IMR-90 (cell line): ENCODE data around the gene PTGDS. TPM values are rescaled to one million over a fixed set of nuclear protein-coding genes. Genes with fewer than 3 reads are reported as not detected.

Source experiments
- ATAC-seq: fragments of 200-7000 bp; cut with Tn5 transposase; 2 replicates; pipeline ENCODE4 v1.9.1; 2020; ENCODE audit warnings: low read depth, mild to moderate bottlenecking, moderate library complexity
- BruUV-seq: library from RNA; stranded (reverse); fragments of 400-500 nt; replicated peaks from 2 replicates; lab custom pipeline; 2021; lab: Mats Ljungman, UMichigan
- CTCF ChIA-PET: fragments of 300-600 bp; formaldehyde crosslinking; extraction: SDS; loops from one replicate; lab custom pipeline; 2021; ENCODE audit warnings: antibody characterized with exemption; lab: Yijun Ruan, JAX
- POLR2A ChIA-PET: fragments of 300-600 bp; sonication (Branson Sonifier 250); formaldehyde crosslinking; loops from one replicate; lab custom pipeline; 2022; ENCODE audit warnings: antibody characterized with exemption; ENCODE audit not compliant: unreplicated experiment; lab: Charles Lee
- DNase-seq: peaks from one replicate; pipeline ENCODE4 v3.0.0; 2013
- H2AFZ ChIP-seq: replicated peaks from 2 replicates; pipeline ENCODE3; 2013; ENCODE audit warnings: low read length, mild to moderate bottlenecking; ENCODE audit not compliant: poor library complexity
- H2AK5ac ChIP-seq: 2 replicates; pipeline ENCODE4 v1.6.1; 2013; ENCODE audit warnings: low read depth, low read length, inconsistent platforms
- H2AK9ac ChIP-seq: replicated peaks from 2 replicates; pipeline ENCODE3; 2013; ENCODE audit warnings: mild to moderate bottlenecking, low read depth, low read length, moderate library complexity; ENCODE audit not compliant: poor library complexity
- H2BK120ac ChIP-seq: 2 replicates; pipeline ENCODE4 v1.6.1; 2013; ENCODE audit warnings: low read depth, low read length, inconsistent platforms
- H2BK15ac ChIP-seq: 3 replicates; pipeline ENCODE4 v1.6.1; 2013; ENCODE audit warnings: low read depth, low read length, inconsistent platforms
- H2BK20ac ChIP-seq: 2 replicates; pipeline ENCODE4 v1.6.1; 2013; ENCODE audit warnings: low read depth, mild to moderate bottlenecking, inconsistent platforms, low read length, moderate library complexity
- H2BK5ac ChIP-seq: 2 replicates; pipeline ENCODE4 v1.6.1; 2013; ENCODE audit warnings: mild to moderate bottlenecking, low read depth, low read length, inconsistent platforms; ENCODE audit not compliant: poor library complexity, severe bottlenecking
- H3K14ac ChIP-seq: replicated peaks from 2 replicates; pipeline ENCODE4 v1.6.1; 2013; ENCODE audit warnings: low read depth, low read length, inconsistent platforms
- H3K18ac ChIP-seq: 2 replicates; pipeline ENCODE4 v1.6.1; 2013; ENCODE audit warnings: low read depth, low read length, control low read depth
- H3K23ac ChIP-seq: 2 replicates; pipeline ENCODE4 v1.6.1; 2013; ENCODE audit warnings: low read depth, low read length, inconsistent platforms
- H3K27ac ChIP-seq: 2 replicates; pipeline ENCODE4 v1.5.1; 2013; ENCODE audit warnings: mild to moderate bottlenecking, control low read depth, low read length; ENCODE audit not compliant: insufficient read depth
- H3K27me3 ChIP-seq: 2 replicates; pipeline ENCODE4 v1.6.1; 2013; ENCODE audit warnings: low read length; ENCODE audit not compliant: control insufficient read depth, insufficient read depth
- H3K36me3 ChIP-seq: 2 replicates; pipeline ENCODE4 v1.6.1; 2013; ENCODE audit warnings: low read length, mixed read lengths; ENCODE audit not compliant: control insufficient read depth, insufficient read depth
- H3K4ac ChIP-seq: 2 replicates; pipeline ENCODE4 v1.6.1; 2013; ENCODE audit warnings: low read depth, low read length, inconsistent platforms
- H3K4me1 ChIP-seq: 2 replicates; pipeline ENCODE4 v1.6.1; 2013; ENCODE audit warnings: low read length, mixed read lengths; ENCODE audit not compliant: control insufficient read depth, insufficient read depth
- H3K4me2 ChIP-seq: 2 replicates; pipeline ENCODE4 v1.6.1; 2013; ENCODE audit warnings: low read depth, mild to moderate bottlenecking, control low read depth, low read length, moderate library complexity
- H3K4me3 ChIP-seq: 2 replicates; pipeline ENCODE4 v1.5.1; 2013; ENCODE audit warnings: low read depth, mild to moderate bottlenecking, control low read depth, low read length, moderate library complexity; ENCODE audit not compliant: insufficient read depth
- H3K56ac ChIP-seq: 2 replicates; pipeline ENCODE4 v1.6.1; 2013; ENCODE audit warnings: low read length, inconsistent platforms; ENCODE audit not compliant: insufficient read depth; ENCODE audit errors: extremely low read depth
- H3K79me1 ChIP-seq, 2 experiments: 2 replicates each; pipeline ENCODE4 v1.6.1; 2013; ENCODE audit warnings: low read length in 2 of 2, inconsistent platforms in 1 of 2, low read depth in 1 of 2
- H3K9ac ChIP-seq: 2 replicates; pipeline ENCODE4 v1.6.1; 2013; ENCODE audit warnings: low read depth, low read length, control low read depth
- H3K9me1 ChIP-seq: 2 replicates; pipeline ENCODE4 v1.6.1; 2013; ENCODE audit warnings: low read length, inconsistent platforms; ENCODE audit not compliant: insufficient read depth
- H3K9me3 ChIP-seq: 2 replicates; pipeline ENCODE4 v1.6.1; 2013; ENCODE audit warnings: low read length; ENCODE audit not compliant: control insufficient read depth, insufficient read depth
- H4K20me1 ChIP-seq: 2 replicates; pipeline ENCODE4 v1.6.1; 2013; ENCODE audit warnings: low read length, inconsistent platforms; ENCODE audit not compliant: insufficient read depth
- H4K5ac ChIP-seq: 2 replicates; pipeline ENCODE4 v1.6.1; 2013; ENCODE audit warnings: mild to moderate bottlenecking, low read depth, low read length, control low read depth
- H4K8ac ChIP-seq, 2 experiments: 2 replicates each; pipeline ENCODE4 v1.6.1; 2013; ENCODE audit warnings: low read depth in 2 of 2, low read length in 2 of 2, control low read depth in 1 of 2, inconsistent platforms in 1 of 2
- H4K91ac ChIP-seq: 2 replicates; pipeline ENCODE4 v1.6.1; 2013; ENCODE audit warnings: low read depth, low read length, inconsistent platforms; ENCODE audit not compliant: insufficient read depth
- CEBPB ChIP-seq: IDR thresholded peaks from 2 replicates; pipeline ENCODE4 v1.6.1; 2012; ENCODE audit warnings: low read depth, low read length, improper control_type of control experiment
- POLR2A ChIP-seq: IDR thresholded peaks from 2 replicates; pipeline ENCODE4 v1.6.1; 2012; ENCODE audit warnings: mild to moderate bottlenecking, low read depth, low read length
- RFX5 ChIP-seq: IDR thresholded peaks from 2 replicates; pipeline ENCODE4 v1.8.0; 2012; ENCODE audit warnings: low read depth, mild to moderate bottlenecking, low read length, moderate library complexity
- WGBS, 2 experiments: methylation state at CpG; one replicate each; pipeline versions ENCODE4 v1.1.5 to v1.1.7; 2013; ENCODE audit warnings: missing lambda C conversion rate in 2 of 2; ENCODE audit not compliant: insufficient read length in 1 of 2; ENCODE audit errors: extremely low coverage in 2 of 2; 5-methylcytosine and 5-hydroxymethylcytosine counted together
- dilution Hi-C: fragments of 300-500 bp; cut with HindIII; formaldehyde crosslinking; loops from one replicate; pipeline ENCODE4 v1.14.3; 2018; ENCODE audit warnings: low sequenced_read_pairs; ENCODE audit not compliant: unreplicated experiment
- in situ Hi-C: fragments of 300-500 bp; cut with MboI; formaldehyde crosslinking; loops from 3 replicates; pipeline ENCODE4 v1.14.3; 2019; ENCODE audit warnings: low sequenced_read_pairs, inconsistent platforms, mixed read lengths
- intact Hi-C: fragments of 100-400 bp; cut with micrococcal nuclease; formaldehyde crosslinking; loops from 2 replicates; pipeline ENCODE4 v1.10.0; 2022
- polyA plus RNA-seq, 3 experiments: library from polyadenylated mRNA; depleted of rRNA; stranded (reverse); fragments of >200 nt; gene quantifications; 2 replicates each; pipeline ENCODE4 v1.2.3, GENCODE V29; 2012; ENCODE audit warnings: low replicate concordance in 1 of 3
- total RNA-seq: library from RNA; depleted of rRNA; stranded (reverse); fragments of >200 nt; gene quantifications from 2 replicates; pipeline ENCODE4 v1.2.3, GENCODE V29; 2012

Gene PTGDS
- total and polyA plus RNA-seq, 2 of the 4 experiments (the other 2 are of a cell fraction): 1.2 TPM; not detected in 1

DNA sequence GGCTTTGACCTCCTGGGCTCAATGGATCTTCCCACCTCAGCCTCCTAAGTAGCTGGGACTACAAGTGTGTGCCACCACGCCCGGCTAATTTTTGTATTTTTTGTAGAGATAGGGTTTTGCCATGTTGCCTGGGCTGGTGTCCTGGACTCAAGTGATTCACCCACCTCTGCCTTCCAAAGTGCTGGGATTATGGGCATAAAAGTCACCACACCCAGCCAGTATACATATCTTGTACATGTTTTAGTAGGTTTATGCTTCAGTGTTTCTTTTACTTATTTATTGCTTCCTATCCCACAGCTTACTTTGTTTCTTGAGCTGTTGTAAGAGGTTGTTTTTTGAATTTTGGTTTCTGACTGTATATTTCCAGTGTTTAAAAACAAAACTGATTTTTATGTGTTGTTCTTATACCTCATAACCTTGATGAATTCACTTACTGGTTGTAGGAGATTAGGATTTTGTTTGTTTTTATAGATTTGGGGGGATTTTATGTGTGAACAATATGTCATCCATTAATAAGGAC is 45.6 kb upstream of the PTGDS start:
- Histone ChIP-seq H2BK20ac (no peak overlapping the region), H4K5ac (no peak overlapping the region), H3K79me1 (peaks cover 7 to 12% of the 10 kb centered on the region in 2 experiments; a peak in 2 of 4 replicates), H3K4me2 (no peak overlapping the region), H2BK15ac (no peak overlapping the region), H2BK120ac (no peak overlapping the region), H3K14ac (no peak overlapping the region), H2AK9ac (no peak overlapping the region), H3K4me1 (no peaks in the 10 kb centered on the region), H3K27ac (no peak overlapping the region), H3K23ac (no peak overlapping the region), H3K9me3 (no peaks in the 10 kb centered on the region), H3K27me3 (no peaks in the 10 kb centered on the region), H3K18ac (no peak overlapping the region), H4K91ac (no peak overlapping the region), H3K4ac (no peak overlapping the region), H4K20me1 (no peaks in the 10 kb centered on the region), H4K8ac (no peak overlapping the region), H3K4me3 (no peak overlapping the region), H3K36me3 (no peaks in the 10 kb centered on the region), H3K56ac (no peak overlapping the region), H2AK5ac (no peak overlapping the region), H2BK5ac (no peak overlapping the region), H3K9ac (no peak overlapping the region), H2AFZ (no peak overlapping the region), H3K9me1 (no peaks in the 10 kb centered on the region; the same call in 1 of the 2 replicates)
- in situ Hi-C loops: no loop called here
- no CpG with 5 or more reads among the region's 2 CpGs for WGBS, 2 experiments
- ChIA-PET CTCF (interaction anchor here (0.8 kb wide), 1 partner anchor 12 kb away, joined by 3 read pairs; no protein-coding TSS in a partner anchor), POLR2A (no interaction called here)
- dilution Hi-C loops: no loop called here
- no peak for TF ChIP-seq CEBPB
- no peak for TF ChIP-seq POLR2A
- TF ChIP-seq RFX5: no peak
- intact Hi-C loops: no loop called here
- no peak for DNase-seq
- no TSS peak for BruUV-seq
- ATAC-seq: no peak
